Activated naive CD4-positive, alpha-beta T cell treated with anti-CD3 and anti-CD28 coated beads, Interleukin-2, amount 50 U/mL, for 72 hours (primary cell): ENCODE measurements around the gene AIP. TPM values are rescaled to one million over a fixed set of nuclear protein-coding genes. Genes with fewer than 3 reads are reported as not detected.
"Not testable (repeated sequence)": the region's sequence is repeated elsewhere in the genome, so short reads cannot be mapped to it uniquely, and the experiment has no call there.

Source experiments
- ATAC-seq, 2 donors: fragments of 150-1000 bp; cut with Tn5 transposase; 2 replicates each; pipeline ENCODE4 v1.10.0; 2021; ENCODE audit warnings: mild to moderate bottlenecking in 2 of 2, moderate library complexity in 2 of 2
- DNase-seq, 2 donors: peaks; one replicate each; pipeline ENCODE4 v3.0.0; 2021 to 2022; ENCODE audit warnings: low spot score in 2 of 2
- H3K27ac Mint-ChIP-seq, 2 donors: one replicate each; pipeline ENCODE4 v1.8.0; 2022; ENCODE audit warnings: mild to moderate bottlenecking in 2 of 2, mixed read lengths in 2 of 2
- H3K36me3 Mint-ChIP-seq, 2 donors: one replicate each; pipeline ENCODE4 v1.8.0; 2022; ENCODE audit warnings: mixed read lengths in 2 of 2
- H3K9me3 Mint-ChIP-seq, 2 donors: one replicate each; pipeline ENCODE4 v1.8.0; 2022; ENCODE audit warnings: mixed read lengths in 2 of 2
- total RNA-seq, 2 donors: library from RNA; stranded (reverse); gene quantifications; one replicate each; pipeline ENCODE4 v1.2.3, GENCODE V29; 2022

Gene AIP
- total RNA-seq, 2 donors from 2014 or later = 151 to 207 TPM

DNA sequence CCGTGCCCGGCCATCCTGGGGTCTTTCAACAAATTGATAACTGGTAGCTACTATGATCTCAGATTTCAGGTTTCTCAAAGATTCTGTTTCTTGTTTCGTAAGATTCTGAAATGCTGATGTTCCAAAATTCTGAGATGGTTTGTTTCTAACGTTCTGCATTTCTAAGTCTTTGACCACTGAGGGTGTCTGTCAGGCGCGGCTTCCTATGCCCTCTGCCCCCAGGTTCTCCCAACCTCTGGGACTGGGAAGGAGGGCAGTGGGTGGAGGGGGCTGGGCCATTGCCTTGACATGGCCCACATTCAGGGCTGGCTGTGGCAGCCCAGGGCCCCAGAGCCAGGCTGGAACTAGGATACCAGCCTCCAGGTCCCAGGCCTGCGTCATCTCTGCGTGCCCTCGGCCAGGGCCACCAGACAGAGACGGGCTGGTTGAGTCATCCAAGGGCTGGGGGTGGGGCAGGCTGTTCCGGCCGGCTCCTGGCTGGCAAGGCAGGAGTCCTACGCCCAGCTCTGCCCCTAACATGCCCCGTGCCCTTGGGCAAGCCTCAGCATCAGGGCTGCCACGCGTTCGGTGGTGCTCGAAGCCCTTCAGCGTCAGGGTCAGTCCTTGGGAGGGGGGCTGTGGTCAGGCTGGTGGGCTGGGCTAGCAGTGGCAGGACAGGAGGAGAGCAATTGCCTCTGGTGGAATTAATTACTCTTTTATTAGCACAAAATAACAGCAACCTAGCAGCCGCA is 19.0 kb upstream of the AIP start:
- ATAC-seq = no peak
- peaks cover 7 to 15% of the 10 kb centered on the region in 2 donors for H3K36me3 Mint-ChIP-seq
- H3K27ac Mint-ChIP-seq = peak overlapping the region; percentile 81 to 97
- H3K9me3 Mint-ChIP-seq = no peaks in the 10 kb centered on the region
- peak in 1 of 2 donors; percentile 56 for DNase-seq

DNA sequence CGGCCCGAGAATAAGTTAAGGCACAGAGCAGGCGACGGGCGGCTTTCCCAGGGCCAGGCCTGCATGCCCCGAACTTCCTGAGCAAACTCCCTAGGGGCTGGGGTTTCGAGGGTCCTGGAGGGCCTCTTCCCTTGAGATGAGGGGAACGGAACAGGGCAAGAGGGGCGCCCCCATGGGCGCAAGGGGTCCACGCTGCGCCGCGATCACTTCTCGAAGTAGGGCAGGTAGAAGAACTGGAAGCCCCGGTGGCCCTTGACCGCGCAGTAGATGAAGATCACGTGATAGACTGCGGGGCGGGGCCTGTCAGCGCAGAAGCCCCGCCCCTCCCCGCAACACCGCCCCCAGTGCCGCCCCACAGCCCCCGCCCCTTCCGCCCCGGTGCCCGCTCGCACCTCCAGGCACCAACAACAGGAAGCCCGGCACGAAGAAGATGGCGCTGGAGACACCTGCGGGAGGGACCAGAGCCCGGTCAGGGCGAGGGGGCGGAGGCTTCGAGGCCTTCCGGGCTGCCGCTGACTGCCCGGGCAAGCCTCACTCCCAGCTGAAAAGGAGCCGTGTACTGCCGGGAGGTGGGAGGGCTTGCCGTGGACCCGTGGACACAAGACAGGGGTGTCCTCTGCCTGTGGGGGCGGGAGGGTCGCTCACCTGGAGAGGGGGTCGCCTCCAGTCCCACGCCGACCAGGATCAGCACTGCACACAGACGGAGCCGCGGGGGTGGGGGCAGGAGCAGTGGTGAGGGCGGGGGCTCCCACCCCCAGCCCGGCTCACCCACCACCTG is 18.2 kb upstream of the AIP start:
- peak; percentile 81 to 86 for ATAC-seq
- peak overlapping the region; percentile 81 to 97 for H3K27ac Mint-ChIP-seq
- H3K36me3 Mint-ChIP-seq = peaks cover 7 to 15% of the 10 kb centered on the region in 2 donors
- DNase-seq = peak; percentile 91 to 92
- no peaks in the 10 kb centered on the region for H3K9me3 Mint-ChIP-seq

DNA sequence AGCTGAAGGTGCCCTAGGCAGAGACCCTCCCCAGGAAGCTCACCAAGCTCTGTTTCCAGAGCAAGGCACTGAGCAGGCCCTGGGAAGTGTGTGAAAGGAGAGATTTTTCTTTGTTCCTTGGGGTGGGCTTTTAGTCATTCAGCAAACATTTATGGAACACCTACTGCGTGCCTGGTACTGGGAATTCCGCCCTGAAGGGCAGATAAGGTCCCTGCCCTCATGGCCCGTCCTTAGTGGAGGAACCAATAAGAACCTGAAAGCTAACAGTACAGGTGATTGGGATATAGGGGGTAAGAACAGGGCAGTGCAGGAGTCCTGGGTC is 17.7 kb upstream of the AIP start:
- no peak for ATAC-seq
- peaks cover 7 to 15% of the 10 kb centered on the region in 2 donors for H3K36me3 Mint-ChIP-seq
- no peaks in the 10 kb centered on the region for H3K9me3 Mint-ChIP-seq
- no peak for DNase-seq
- H3K27ac Mint-ChIP-seq = peak overlapping the region in 1 of 2 donors; percentile 97

DNA sequence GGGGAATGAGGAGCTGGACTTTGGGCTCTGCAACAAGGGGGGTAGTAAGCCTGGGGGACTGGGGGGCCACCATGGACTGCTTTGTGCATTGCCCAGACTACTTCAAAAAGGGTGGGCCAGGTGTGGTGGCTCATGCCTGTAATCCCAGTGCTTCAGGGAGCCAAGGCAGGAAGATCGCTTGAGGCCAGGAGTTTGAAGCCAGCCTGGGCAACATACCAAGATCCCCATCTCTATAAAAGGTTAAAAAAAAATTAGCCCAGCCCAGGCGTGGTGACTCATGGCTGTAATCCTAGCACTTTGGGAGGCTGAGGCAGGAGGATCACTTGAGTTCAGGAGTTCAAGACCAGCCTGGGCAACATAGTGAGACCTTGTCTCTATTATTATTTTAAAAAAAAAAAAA is 17.3 kb upstream of the AIP start:
- not testable (repeated sequence) for DNase-seq, ATAC-seq, H3K9me3 Mint-ChIP-seq
- peaks cover 7 to 15% of the 10 kb centered on the region in 2 donors for H3K36me3 Mint-ChIP-seq
- H3K27ac Mint-ChIP-seq = peak overlapping the region in 1 of 2 donors; percentile 97

DNA sequence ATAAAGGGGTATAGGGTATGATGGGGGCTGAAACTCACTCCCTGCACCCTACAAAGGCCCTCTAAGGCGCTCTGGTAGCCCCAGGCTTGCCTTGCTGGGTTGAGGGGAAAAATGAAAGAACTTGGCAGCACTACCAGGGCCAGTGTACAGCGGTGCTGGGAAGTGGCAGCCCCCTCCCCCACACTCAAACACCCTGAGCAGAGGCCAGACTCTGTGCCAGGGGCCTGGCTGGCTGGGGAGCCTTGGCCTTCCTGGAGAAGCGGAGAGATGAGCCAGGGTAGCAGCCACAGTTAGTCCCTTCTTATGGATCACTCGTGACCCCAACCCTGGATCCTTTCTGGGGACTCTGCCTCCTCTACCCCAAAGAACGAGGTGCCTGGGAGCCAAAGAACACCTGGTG is 16.5 kb upstream of the AIP start:
- no peak overlapping the region for H3K27ac Mint-ChIP-seq

DNA sequence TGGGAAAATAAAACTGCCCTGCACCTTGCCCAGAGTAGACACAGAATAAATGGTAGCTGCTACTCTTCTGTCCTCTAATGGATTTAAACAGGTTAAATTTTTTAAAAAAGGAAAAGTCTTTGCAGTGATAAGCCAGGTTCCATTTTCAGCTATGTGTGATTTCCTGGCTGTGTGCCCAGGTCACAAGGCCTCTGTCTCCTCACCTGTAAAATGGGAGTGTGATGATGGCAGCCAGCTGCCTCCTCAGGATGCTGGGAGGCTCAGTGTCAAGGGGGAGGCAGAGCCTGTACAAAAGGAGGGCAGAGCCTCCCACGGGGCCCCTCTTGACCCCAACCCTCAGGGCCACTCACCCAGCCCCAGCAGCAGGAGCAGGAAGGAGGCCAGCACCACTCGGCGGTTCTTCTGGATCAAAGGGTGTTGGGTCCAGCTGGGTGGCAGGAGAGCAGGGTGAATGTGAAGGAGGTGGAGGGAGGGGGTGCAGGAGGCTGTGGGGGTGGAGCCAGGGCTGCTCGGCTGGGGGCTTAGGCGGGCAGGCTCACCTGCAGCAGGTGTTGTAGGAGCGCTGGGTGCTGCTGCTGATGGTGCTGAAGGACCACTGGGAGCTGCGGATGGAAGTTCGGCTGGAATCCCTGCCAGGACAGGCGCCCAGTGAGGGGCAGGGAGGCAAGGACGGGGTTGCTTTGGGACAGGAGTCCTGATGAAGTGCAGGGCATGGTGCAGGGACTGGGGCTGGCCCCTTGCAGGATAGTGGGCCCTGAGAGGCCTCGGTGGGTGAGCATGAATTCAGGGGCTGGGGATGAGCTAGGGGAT is 15.7 kb upstream of the AIP start:
- DNase-seq (no peak), ATAC-seq (no peak)
- Mint-ChIP-seq H3K36me3 (peaks cover 7 to 15% of the 10 kb centered on the region in 2 donors), H3K27ac (peak overlapping the region; percentile 82 to 97), H3K9me3 (no peaks in the 10 kb centered on the region)

More for the DNA sequence above, 16.5 kb upstream of the AIP start:
- ATAC-seq = no peak
- no peaks in the 10 kb centered on the region for H3K9me3 Mint-ChIP-seq
- no peak for DNase-seq
- H3K36me3 Mint-ChIP-seq = peaks cover 7 to 15% of the 10 kb centered on the region in 2 donors

DNA sequence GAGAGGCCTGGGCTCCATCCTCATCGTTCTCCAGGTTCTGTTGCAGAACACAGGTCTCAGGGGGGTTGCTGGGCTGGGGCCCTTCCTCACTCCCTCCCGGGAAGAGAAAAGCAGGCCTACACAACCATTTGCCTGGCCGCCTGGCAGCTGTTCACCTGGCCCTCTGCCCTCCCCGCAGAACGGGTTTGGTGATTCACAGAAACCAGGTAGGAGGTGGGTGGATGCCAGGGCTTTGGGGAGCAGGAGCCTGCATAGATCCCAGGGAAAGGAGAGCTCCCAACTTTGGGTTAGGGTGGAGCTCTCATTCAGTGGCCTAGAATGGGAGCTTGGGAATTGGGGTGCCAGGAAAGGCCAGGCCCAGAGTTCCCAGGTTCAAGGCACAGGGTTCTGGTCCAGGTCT is 14.8 kb upstream of the AIP start:
- H3K9me3 Mint-ChIP-seq = no peaks in the 10 kb centered on the region
- H3K36me3 Mint-ChIP-seq = peaks cover 7 to 15% of the 10 kb centered on the region in 2 donors
- peak overlapping the region; percentile 82 to 97 for H3K27ac Mint-ChIP-seq
- no peak for ATAC-seq
- no peak for DNase-seq

DNA sequence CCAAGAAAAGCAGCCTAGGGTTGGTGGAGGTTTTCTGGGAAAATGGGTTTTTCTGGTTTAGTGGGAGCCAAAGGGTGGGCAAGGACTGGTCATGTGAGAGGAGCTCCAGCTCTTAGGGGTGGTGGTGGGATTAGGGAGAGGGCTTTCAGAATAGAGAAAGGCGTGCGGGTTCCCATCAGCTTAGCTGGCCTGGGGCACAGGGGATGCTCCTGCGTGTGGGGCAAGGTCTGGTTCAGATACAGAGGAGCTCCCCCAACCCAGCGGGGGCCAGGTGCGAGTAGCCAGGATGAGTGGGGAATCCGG is 14.4 kb upstream of the AIP start:
- ATAC-seq (peak in 1 of 2 donors; percentile 1), DNase-seq (no peak)
- Mint-ChIP-seq H3K36me3 (peaks cover 7 to 15% of the 10 kb centered on the region in 2 donors), H3K27ac (peak overlapping the region; percentile 82 to 97), H3K9me3 (no peaks in the 10 kb centered on the region)

DNA sequence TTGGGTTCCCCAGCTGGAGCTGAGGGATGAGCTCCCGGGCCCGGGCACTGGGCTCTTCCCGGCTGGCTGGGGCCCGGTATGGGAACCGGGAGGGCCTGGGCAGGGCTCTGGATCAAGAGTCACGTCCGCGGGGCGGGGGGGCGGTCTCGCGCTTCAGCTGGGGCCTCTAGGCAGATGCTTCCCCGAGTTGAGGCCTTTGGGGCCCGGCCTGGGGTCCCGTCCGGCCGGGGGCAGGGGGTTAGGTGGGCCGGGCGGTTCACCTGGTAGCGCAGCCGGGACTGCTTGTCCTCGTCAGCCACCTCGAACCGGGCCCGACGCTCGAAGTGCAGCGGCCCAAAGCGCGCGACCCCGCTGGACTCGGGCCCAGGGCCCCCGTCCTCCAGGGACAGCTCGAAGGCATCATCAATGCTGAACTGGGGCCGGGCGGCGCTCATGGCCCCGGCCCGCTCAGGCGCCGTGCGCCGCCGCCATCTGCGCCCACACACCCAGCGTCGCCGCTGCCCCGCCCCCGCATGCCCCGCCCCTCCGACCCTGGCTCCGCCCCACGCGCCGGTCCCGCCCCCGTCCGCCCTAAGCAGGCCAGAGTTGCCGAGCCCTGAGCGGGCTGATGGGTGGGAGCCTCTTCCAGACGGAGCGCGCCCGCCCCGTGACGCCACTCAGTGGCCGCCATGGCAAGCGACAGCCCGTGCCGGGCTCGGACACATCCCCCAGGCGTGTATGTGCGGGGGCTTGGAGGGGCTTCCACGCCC is 13.9 kb upstream of the AIP start, which contains the start of gene TMEM134:
Gene TMEM134, minus strand, starts transcription at position 493 of the 749 bp plus-strand sequence. Its CDS starts 59 bp downstream, at position 434.
- DNase-seq = peak; percentile 90 to 92
- Mint-ChIP-seq H3K9me3 (no peaks in the 10 kb centered on the region), H3K36me3 (peaks cover 7 to 15% of the 10 kb centered on the region in 2 donors), H3K27ac (peak within 1 kb of the TSS; percentile 82 to 97)
- ATAC-seq = peak; percentile 82 to 84

DNA sequence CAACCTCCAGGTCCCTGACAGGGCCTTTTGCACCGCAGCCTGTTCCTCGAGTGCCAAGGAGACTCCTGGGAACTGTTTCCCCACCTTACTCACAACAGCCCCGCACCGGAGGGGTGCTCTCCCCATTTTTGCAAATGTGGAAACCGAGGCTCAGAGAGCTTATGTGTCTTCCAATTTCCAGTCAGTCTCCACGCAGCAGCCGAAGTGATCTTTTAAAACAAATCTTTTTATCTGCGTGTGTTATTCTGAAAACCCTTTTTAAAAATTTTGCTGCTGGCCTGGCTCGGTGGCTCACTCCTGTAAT is 13.4 kb upstream of the AIP start:
- ATAC-seq = no peak

DNA sequence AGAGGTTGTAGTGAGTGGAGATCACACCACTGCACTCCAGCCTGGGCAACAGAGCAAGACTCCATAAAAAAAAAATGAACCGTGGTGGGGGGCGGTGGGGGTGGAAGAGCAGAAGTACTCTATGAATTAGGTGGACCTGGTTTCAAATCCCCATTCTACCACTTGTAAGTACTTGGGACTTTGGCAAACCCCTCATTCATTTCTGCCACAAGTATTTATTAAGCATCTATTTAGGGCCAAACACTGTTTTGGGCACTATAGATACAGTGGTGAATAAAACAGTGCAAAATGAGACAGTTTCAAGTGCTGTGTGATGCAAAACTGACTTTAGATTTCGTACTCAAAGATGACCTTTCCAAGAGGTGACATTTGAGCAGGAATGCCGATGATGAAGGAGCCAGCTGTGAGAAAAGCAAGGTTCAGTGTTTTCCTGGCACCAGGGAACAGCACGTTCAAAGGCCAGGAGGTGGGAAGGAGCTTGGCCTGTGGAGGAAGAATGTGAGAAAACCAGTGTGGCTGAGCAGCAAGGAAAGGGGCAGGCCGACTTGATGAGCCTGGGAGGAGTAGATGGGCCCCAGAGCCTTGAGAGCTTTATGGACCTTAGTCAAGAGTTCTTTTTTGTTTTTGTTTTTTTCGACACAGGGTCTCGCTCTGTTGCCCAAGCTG is 12.4 kb upstream of the AIP start:
- no peak for DNase-seq
- Mint-ChIP-seq H3K36me3 (peaks cover 2 to 8% of the 10 kb centered on the region in 2 donors), H3K9me3 (no peaks in the 10 kb centered on the region), H3K27ac (peak overlapping the region; percentile 16 to 82)
- no peak for ATAC-seq

More for the DNA sequence above, 13.4 kb upstream of the AIP start:
- Mint-ChIP-seq H3K9me3 (no peaks in the 10 kb centered on the region), H3K27ac (peak overlapping the region; percentile 82 to 93), H3K36me3 (peaks cover 7 to 15% of the 10 kb centered on the region in 2 donors)
- DNase-seq = no peak

DNA sequence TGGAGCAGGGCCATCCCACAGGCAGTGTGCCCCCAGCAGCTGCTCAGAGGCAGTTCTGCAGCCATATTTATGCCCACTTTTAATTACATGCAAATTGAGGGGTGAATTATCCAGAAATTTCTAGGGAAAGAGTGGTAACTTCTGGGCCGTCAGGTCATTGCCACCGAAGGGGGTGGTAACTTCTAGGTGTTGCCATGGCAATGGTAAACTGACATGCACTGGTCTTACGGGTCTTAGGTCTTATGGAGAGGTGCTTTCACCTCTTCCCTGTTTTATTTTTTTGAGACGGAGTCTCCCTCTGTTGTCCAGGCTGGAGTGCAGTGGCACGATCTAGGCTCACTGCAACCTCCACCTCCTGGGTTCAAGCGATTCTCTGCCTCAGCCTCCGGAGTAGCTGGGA is 9.9 kb upstream of the AIP start:
- H3K9me3 Mint-ChIP-seq = no peaks in the 10 kb centered on the region
- no peak overlapping the region for H3K27ac Mint-ChIP-seq

DNA sequence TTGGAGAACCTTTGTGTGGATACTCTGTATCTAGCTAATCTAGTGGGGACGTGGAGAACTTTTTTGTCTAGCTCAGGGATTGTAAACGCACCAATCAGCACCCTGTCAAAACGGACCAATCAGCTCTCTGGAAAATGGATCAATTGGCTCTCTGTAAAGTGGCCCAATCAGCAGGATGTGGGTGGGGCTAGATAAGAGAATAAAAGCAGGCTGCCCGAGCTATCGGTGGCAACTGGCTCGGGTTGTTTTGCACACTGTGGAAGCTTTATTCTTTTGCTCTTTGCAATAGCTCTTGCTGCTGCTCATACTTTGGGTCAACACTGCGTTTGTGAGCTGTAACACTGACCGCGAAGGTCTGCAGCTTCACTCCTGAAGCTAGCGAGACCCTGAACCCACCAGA is 6.1 kb upstream of the AIP start:
- ATAC-seq, H3K36me3 Mint-ChIP-seq, H3K9me3 Mint-ChIP-seq, DNase-seq, H3K27ac Mint-ChIP-seq: not testable (repeated sequence)

More for the DNA sequence above, 9.9 kb upstream of the AIP start:
- DNase-seq (no peak), ATAC-seq (no peak)
- peaks cover 0 to 6% of the 10 kb centered on the region in 2 donors for H3K36me3 Mint-ChIP-seq

DNA sequence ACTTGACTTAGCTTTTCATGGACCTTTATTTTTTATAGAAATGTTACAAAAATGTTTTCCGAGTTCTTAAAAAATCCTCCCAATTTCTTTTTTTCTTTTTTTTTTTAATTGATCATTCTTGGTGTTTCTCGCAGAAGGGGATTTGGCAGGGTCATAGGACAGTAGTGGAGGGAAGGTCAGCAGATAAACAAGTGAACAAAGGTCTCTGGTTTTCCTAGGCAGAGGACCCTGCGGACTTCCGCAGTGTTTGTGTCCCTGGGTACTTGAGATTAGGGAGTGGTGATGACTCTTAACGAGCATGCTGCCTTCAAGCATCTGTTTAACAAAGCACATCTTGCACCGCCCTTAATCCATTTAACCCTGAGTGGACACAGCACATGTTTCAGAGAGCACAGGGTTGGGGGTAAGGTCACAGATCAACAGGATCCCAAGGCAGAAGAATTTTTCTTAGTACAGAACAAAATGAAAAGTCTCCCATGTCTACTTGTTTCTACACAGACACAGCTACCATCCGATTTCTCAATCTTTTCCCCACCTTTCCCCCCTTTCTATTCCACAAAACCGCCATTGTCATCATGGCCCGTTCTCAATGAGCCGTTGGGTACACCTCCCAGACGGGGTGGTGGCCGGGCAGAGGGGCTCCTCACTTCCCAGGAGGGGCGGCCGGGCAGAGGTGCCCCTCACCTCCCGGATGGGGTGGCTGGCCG is 5.3 kb upstream of the AIP start:
- not testable (repeated sequence) for H3K27ac Mint-ChIP-seq, DNase-seq, H3K9me3 Mint-ChIP-seq, H3K36me3 Mint-ChIP-seq, ATAC-seq

DNA sequence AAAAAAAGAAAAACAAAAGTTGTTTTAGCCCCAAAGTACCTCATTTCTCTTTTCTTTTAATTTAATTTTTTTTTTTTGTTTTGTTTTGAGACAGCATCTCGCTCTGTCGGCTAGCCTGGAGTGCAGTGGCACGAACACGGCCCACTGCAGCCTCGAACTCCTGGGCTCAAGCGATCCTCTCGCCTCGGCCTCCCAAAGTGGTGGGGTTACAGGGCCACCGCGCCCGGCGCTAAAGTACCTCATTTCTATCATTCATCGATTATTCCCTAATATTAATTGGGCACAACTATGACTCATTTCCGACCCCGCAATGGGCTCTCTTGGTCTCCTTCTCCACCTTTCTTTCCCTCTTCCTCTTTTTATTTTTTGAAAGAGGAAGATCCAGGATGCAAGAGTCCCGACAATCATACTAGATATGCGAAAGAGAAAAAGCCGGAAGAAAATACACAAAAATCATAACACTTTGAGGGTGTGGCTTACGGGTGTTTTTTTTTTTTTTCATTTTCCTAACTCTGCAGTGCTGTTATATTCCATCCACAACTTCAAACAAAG is 475 bp upstream of the AIP start:
- H3K9me3 Mint-ChIP-seq = peaks cover 0 to 6% of the 10 kb centered on the region in 2 donors
- peaks cover 29 to 33% of the 10 kb centered on the region in 2 donors for H3K36me3 Mint-ChIP-seq
- DNase-seq = no peak
- ATAC-seq = no peak
- H3K27ac Mint-ChIP-seq = peak overlapping the region; percentile 91 to 95
